A549 (cell line): Measurements from ENCODE around the gene P2RY1. TPM values are rescaled to one million over a fixed set of nuclear protein-coding genes. Genes with fewer than 3 reads are reported as not detected.

Source experiments
- ATAC-seq, 2 experiments: fragments of 200-7000 bp in 1 of 2; fragments of >200 bp in 1 of 2; cut with Nextera tagmentation in 1 of 2; cut with Tn5 transposase in 1 of 2; 3 replicates each; pipeline versions ENCODE4 v1.8.0 to v1.9.1; 2018 to 2020; ENCODE audit warnings: mild to moderate bottlenecking in 1 of 2, moderate library complexity in 1 of 2
- CTCF ChIA-PET: fragments of 300-600 bp; sonication (Branson Sonifier 250); formaldehyde crosslinking; extraction: SDS; loops from one replicate; lab custom pipeline; 2021; ENCODE audit warnings: antibody characterized with exemption, inconsistent platforms; lab: Yijun Ruan, JAX
- POLR2A ChIA-PET: fragments of 350-600 bp; formaldehyde crosslinking; extraction: SDS; loops from one replicate; lab custom pipeline; 2021; ENCODE audit warnings: antibody characterized with exemption, inconsistent platforms; lab: Yijun Ruan, JAX
- DNase-seq, 2 experiments: peaks; one replicate each; pipeline versions ENCODE4 v3.0.0 to v3.0.0-alpha.2; 2011 to 2016; ENCODE audit warnings: low read depth in 1 of 2, low spot score in 1 of 2
- FAIRE-seq: peaks from 2 replicates; lab custom pipeline; 2011; peaks lifted over from hg19 to GRCh38; lab: Jason Lieb, UNC
- H3K27ac ChIP-seq, 2 experiments: fragments of >200 bp; sonication (Bioruptor Twin); formaldehyde crosslinking; 3 replicates each; pipeline ENCODE4 v1.5.1; 2016 to 2017
- H3K4me1 ChIP-seq: fragments of >200 bp; sonication (Bioruptor Twin); formaldehyde crosslinking; 3 replicates; pipeline ENCODE4 v1.6.1; 2016
- H3K4me2 ChIP-seq: fragments of >200 bp; sonication (Bioruptor Twin); formaldehyde crosslinking; 3 replicates; pipeline ENCODE4 v1.6.1; 2016
- H3K4me3 ChIP-seq: fragments of >200 bp; sonication (Bioruptor Twin); formaldehyde crosslinking; 3 replicates; pipeline ENCODE4 v1.5.1; 2016
- H3K9me3 ChIP-seq: fragments of >200 bp; sonication (Bioruptor Twin); formaldehyde crosslinking; 3 replicates; pipeline ENCODE4 v1.6.1; 2016
- EHF ChIP-seq: fragments of 250-450 bp; sonication (Bioruptor Pico); IDR thresholded peaks from 2 replicates; pipeline ENCODE4 v1.5.0; 2020; ENCODE audit warnings: mild to moderate bottlenecking
- GATA3 ChIP-seq: IDR thresholded peaks from 2 replicates; pipeline ENCODE4 v1.6.1; 2012; ENCODE audit warnings: borderline replicate concordance
- HDAC2 ChIP-seq: fragments of 200-600 bp; sonication (generic); IDR thresholded peaks from 2 replicates; pipeline ENCODE4 v1.6.1; 2016
- HOXA7 ChIP-seq: fragments of 250-450 bp; sonication (Bioruptor Pico); IDR thresholded peaks from 2 replicates; pipeline ENCODE4 v1.5.0; 2020; ENCODE audit warnings: mild to moderate bottlenecking, moderate library complexity
- JUNB ChIP-seq: fragments of >200 bp; sonication (Bioruptor Twin); formaldehyde crosslinking; IDR thresholded peaks from 2 replicates; pipeline ENCODE4 v1.6.1; 2016
- KDM5A ChIP-seq: fragments of 200-600 bp; sonication (generic); IDR thresholded peaks from 2 replicates; pipeline ENCODE4 v1.6.1; 2016; ENCODE audit warnings: antibody characterized with exemption, mild to moderate bottlenecking
- MYC ChIP-seq: IDR thresholded peaks from 2 replicates; pipeline ENCODE4 v1.6.1; 2012; ENCODE audit warnings: mild to moderate bottlenecking, inconsistent platforms, low read length, improper control_type of control experiment, borderline replicate concordance
- NFE2L2 ChIP-seq: fragments of 150-350 bp; conservative IDR thresholded peaks from 2 replicates; pipeline ENCODE4 v1.6.1; 2014; ENCODE audit warnings: low read length
- NPAS2 ChIP-seq: fragments of 250-450 bp; sonication (Bioruptor Pico); IDR thresholded peaks from 2 replicates; pipeline ENCODE4 v1.8.0; 2022; ENCODE audit warnings: mild to moderate bottlenecking, moderate library complexity, borderline replicate concordance
- POLR2A ChIP-seq: IDR thresholded peaks from 2 replicates; pipeline ENCODE4 v1.6.1; 2012; ENCODE audit warnings: mild to moderate bottlenecking, low read length
- RAD21 ChIP-seq, 2 experiments: fragments of >200 bp in 1 of 2; sonication (Bioruptor Twin) in 1 of 2; formaldehyde crosslinking in 1 of 2; IDR thresholded peaks in 1 of 2; conservative IDR thresholded peaks in 1 of 2; 2 replicates in 1 of 2; 3 replicates in 1 of 2; pipeline ENCODE4 v1.6.1; 2012 to 2018; ENCODE audit warnings: inconsistent platforms in 1 of 2
- RFX5 ChIP-seq: fragments of 450-650 bp; IDR thresholded peaks from 2 replicates; pipeline ENCODE4 v1.7.1; 2014; ENCODE audit warnings: antibody characterized with exemption, mild to moderate bottlenecking, moderate library complexity
- SREBF2 ChIP-seq: fragments of 450-650 bp; IDR thresholded peaks from 2 replicates; pipeline ENCODE4 v1.6.1; 2014; ENCODE audit warnings: mild to moderate bottlenecking, moderate library complexity
- TFCP2L1 ChIP-seq: fragments of 250-450 bp; sonication (Bioruptor Pico); IDR thresholded peaks from 2 replicates; pipeline ENCODE4 v1.5.0; 2021; ENCODE audit warnings: mild to moderate bottlenecking
- WGBS: methylation state at CpG from one replicate; pipeline ENCODE4 v1.1.6; 2017; ENCODE audit errors: missing lambda C conversion rate; 5-methylcytosine and 5-hydroxymethylcytosine counted together
- polyA plus RNA-seq, 4 experiments: library from polyadenylated mRNA; depleted of rRNA in 3 of 4; stranded (reverse); fragments of >200 nt; fragmentation: RNase III in 1 of 4; extraction: RNeasy Plus Mini Kit Qiagen cat#74134 plus additional on column Dnase treatment in 1 of 4; gene quantifications; 2 replicates in 3 of 4; 3 replicates in 1 of 4; pipeline ENCODE4 v1.2.3, GENCODE V29; 2011 to 2017
- TF ChIP-seq, protein P1 (sequence below): fragments of 200-600 bp; sonication (generic); IDR thresholded peaks from 2 replicates; pipeline ENCODE4 v1.6.1; 2016; ENCODE audit warnings: antibody characterized with exemption, mild to moderate bottlenecking, moderate library complexity
- TF ChIP-seq, protein P2 (sequence below): fragments of 250-450 bp; sonication (Bioruptor Pico); IDR thresholded peaks from 2 replicates; pipeline ENCODE4 v1.5.0; 2021; ENCODE audit warnings: mild to moderate bottlenecking, moderate library complexity, borderline replicate concordance
- TF ChIP-seq, protein P3 (sequence below): fragments of 250-450 bp; sonication (Bioruptor Pico); IDR thresholded peaks from 2 replicates; pipeline ENCODE4 v1.5.0; 2020; ENCODE audit warnings: low read depth, mild to moderate bottlenecking, moderate library complexity
- TF ChIP-seq, protein P4 (sequence below): fragments of >200 bp; sonication (Bioruptor Twin); formaldehyde crosslinking; IDR thresholded peaks from 2 replicates; pipeline ENCODE4 v1.6.1; 2016
- TF ChIP-seq, protein P5 (sequence below): IDR thresholded peaks from 2 replicates; pipeline ENCODE4 v1.6.1; 2012

Gene P2RY1
- polyA plus RNA-seq, 2 of the 4 experiments (the other 2 are of a cell fraction), result 0.17 to 0.35 TPM

DNA sequence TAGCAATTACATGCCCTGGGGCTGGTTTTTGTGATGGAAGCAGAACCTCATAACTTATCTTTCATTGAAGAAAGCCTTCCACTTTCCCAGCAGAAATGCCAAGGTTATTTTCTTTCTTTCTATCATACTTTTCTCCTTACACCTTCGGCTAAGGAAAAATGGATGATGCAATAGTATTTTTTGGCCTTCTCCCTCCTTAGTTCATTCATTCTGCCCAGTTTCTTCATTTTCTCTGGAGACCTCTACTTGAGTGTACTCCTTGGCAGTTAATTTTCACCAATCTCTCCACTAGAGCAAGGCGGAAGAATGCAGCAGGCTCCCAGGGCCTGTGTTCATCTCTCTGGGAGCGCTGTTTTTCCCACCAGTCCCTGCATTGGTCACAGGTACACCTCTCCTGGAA is 7.6 kb upstream of the P2RY1 start:
- Histone ChIP-seq H3K9me3 (no peaks in the 10 kb centered on the region), H3K4me3 (no peak overlapping the region), H3K4me2 (no peak overlapping the region), H3K27ac (no peak overlapping the region), H3K4me1 (no peaks in the 10 kb centered on the region)
- ATAC-seq, result no peak
- FAIRE-seq, result no peak
- POLR2A ChIA-PET, result no interaction called here
- WGBS, result 83% methylated on average over 3 of the region's 3 CpGs
- CTCF ChIA-PET, result no interaction called here
- no peak for DNase-seq
- TF ChIP-seq, protein P1, sequence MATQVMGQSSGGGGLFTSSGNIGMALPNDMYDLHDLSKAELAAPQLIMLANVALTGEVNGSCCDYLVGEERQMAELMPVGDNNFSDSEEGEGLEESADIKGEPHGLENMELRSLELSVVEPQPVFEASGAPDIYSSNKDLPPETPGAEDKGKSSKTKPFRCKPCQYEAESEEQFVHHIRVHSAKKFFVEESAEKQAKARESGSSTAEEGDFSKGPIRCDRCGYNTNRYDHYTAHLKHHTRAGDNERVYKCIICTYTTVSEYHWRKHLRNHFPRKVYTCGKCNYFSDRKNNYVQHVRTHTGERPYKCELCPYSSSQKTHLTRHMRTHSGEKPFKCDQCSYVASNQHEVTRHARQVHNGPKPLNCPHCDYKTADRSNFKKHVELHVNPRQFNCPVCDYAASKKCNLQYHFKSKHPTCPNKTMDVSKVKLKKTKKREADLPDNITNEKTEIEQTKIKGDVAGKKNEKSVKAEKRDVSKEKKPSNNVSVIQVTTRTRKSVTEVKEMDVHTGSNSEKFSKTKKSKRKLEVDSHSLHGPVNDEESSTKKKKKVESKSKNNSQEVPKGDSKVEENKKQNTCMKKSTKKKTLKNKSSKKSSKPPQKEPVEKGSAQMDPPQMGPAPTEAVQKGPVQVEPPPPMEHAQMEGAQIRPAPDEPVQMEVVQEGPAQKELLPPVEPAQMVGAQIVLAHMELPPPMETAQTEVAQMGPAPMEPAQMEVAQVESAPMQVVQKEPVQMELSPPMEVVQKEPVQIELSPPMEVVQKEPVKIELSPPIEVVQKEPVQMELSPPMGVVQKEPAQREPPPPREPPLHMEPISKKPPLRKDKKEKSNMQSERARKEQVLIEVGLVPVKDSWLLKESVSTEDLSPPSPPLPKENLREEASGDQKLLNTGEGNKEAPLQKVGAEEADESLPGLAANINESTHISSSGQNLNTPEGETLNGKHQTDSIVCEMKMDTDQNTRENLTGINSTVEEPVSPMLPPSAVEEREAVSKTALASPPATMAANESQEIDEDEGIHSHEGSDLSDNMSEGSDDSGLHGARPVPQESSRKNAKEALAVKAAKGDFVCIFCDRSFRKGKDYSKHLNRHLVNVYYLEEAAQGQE, result no peak
- no peak for TF ChIP-seq TFCP2L1 (CRISPR knock-in tag)
- TF ChIP-seq, protein P2, sequence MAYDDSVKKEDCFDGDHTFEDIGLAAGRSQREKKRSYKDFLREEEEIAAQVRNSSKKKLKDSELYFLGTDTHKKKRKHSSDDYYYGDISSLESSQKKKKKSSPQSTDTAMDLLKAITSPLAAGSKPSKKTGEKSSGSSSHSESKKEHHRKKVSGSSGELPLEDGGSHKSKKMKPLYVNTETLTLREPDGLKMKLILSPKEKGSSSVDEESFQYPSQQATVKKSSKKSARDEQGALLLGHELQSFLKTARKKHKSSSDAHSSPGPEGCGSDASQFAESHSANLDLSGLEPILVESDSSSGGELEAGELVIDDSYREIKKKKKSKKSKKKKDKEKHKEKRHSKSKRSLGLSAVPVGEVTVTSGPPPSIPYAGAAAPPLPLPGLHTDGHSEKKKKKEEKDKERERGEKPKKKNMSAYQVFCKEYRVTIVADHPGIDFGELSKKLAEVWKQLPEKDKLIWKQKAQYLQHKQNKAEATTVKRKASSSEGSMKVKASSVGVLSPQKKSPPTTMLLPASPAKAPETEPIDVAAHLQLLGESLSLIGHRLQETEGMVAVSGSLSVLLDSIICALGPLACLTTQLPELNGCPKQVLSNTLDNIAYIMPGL, result no peak
- no peak for TF ChIP-seq NFE2L2
- TF ChIP-seq MYC, result no peak
- TF ChIP-seq SREBF2, result no peak
- no peak for TF ChIP-seq EHF (CRISPR knock-in tag)
- TF ChIP-seq, protein P3, sequence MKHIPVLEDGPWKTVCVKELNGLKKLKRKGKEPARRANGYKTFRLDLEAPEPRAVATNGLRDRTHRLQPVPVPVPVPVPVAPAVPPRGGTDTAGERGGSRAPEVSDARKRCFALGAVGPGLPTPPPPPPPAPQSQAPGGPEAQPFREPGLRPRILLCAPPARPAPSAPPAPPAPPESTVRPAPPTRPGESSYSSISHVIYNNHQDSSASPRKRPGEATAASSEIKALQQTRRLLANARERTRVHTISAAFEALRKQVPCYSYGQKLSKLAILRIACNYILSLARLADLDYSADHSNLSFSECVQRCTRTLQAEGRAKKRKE (CRISPR knock-in tag), result no peak
- no peak for TF ChIP-seq HOXA7 (CRISPR knock-in tag)
- no peak for TF ChIP-seq HDAC2

DNA sequence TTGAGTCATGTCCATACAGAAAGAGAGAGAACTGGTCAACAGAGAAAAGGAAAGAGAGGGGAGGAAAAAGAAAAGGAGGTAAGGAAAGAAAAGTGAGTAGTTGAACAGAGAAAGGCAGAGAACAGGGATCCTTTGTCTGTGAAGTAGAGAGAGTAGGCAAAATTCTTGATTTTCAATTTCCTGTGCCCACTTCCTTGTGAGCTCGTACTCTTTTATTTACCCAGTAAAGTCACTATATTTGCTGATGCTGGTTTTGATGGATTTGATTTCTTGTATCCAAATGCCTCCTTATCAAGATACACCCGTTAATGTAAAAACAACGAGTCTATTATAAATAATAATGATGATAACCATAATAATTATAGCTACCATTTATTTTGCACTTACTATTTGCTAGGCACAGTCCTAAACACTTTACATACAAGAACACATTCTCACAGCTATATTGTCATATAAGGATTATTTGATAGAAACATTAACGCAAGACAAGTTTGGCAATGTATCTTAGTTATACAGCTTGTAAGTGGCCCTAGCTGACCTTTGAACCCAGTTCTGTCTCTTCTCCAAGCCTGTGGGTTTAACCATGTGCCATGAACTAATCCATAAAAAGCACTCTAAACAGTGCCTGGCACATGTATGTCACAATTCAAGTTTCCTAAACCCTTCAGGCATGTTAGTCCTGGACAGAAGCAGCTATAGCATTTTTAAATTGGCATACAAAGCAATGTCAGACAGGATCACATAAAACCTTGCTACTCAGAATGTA is 6.7 kb upstream of the P2RY1 start:
- ChIA-PET POLR2A (no interaction called here), CTCF (interaction anchor here (1.1 to 1.2 kb wide), 2 partner anchors 16 to 133 kb away, joined by 3 read pairs; no protein-coding TSS in a partner anchor)
- WGBS, result 33% methylated on average over 4 of the region's 4 CpGs
- Histone ChIP-seq H3K4me1 (no peaks in the 10 kb centered on the region), H3K9me3 (no peaks in the 10 kb centered on the region), H3K4me2 (no peak overlapping the region), H3K4me3 (no peak overlapping the region), H3K27ac (no peak overlapping the region)
- ATAC-seq, result no peak
- no peak for DNase-seq
- no peak for FAIRE-seq
- TF ChIP-seq TFCP2L1 (CRISPR knock-in tag), result no peak
- TF ChIP-seq NPAS2 (CRISPR knock-in tag), result no peak
- no peak for TF ChIP-seq POLR2A
- TF ChIP-seq JUNB, result no peak
- TF ChIP-seq, protein P2, result no peak

DNA sequence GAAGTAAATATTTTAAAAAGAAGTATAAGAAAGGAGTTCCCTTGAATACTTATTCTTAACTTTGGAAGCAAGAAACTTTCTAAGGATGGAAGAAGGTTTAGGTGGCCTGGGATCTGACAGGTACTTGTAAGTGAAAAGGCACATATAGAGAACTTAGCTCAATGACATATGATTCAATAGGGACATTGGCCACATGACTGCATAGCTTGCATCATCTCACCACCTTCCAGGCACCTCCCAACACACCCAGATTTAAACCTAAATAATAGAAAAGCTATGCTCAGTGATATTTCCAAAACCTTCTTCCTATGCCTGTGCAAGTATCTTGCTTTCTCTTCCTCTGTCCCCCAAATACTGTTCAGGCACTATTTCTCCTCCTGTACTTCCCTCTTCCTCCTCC is 4.7 kb upstream of the P2RY1 start:
- POLR2A ChIA-PET, result no interaction called here
- no peak for DNase-seq

More for the DNA sequence above, 4.7 kb upstream of the P2RY1 start:
- CTCF ChIA-PET, result no interaction called here
- TF ChIP-seq KDM5A, result no peak
- TF ChIP-seq GATA3, result no peak
- TF ChIP-seq, protein P4, sequence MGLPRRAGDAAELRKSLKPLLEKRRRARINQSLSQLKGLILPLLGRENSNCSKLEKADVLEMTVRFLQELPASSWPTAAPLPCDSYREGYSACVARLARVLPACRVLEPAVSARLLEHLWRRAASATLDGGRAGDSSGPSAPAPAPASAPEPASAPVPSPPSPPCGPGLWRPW, result no peak
- no peak for TF ChIP-seq RFX5
- TF ChIP-seq, protein P5, sequence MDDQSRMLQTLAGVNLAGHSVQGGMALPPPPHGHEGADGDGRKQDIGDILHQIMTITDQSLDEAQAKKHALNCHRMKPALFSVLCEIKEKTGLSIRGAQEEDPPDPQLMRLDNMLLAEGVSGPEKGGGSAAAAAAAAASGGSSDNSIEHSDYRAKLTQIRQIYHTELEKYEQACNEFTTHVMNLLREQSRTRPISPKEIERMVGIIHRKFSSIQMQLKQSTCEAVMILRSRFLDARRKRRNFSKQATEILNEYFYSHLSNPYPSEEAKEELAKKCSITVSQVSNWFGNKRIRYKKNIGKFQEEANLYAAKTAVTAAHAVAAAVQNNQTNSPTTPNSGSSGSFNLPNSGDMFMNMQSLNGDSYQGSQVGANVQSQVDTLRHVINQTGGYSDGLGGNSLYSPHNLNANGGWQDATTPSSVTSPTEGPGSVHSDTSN, result no peak
- TF ChIP-seq RAD21 (conservative IDR thresholded peaks at IDR 0.05 in 1 of 2, IDR thresholded peaks at IDR 0.05 in 1 of 2), result no peak
- TF ChIP-seq TFCP2L1 (CRISPR knock-in tag), result no peak
- TF ChIP-seq, all 56 proteins: peak for 0
- FAIRE-seq (no peak), ATAC-seq (no peak)
- H3K9me3 ChIP-seq, result no peaks in the 10 kb centered on the region
- H3K4me1 ChIP-seq, result 0 out of 3 replicates have a peak, but pooled peaks cover 3% of the 10 kb centered on the region
- no peak overlapping the region for H3K4me2 ChIP-seq
- H3K4me3 ChIP-seq, result no peak overlapping the region
- H3K27ac ChIP-seq, result no peak overlapping the region
